H9 (cell line): Measurements from ENCODE around the gene RARA. TPM values are rescaled to one million over a fixed set of nuclear protein-coding genes. Genes with fewer than 3 reads are reported as not detected.

Source experiments
- DNase-seq: peaks from one replicate; pipeline ENCODE4 v3.0.0-alpha.2; 2017
- H2AFZ ChIP-seq: one replicate; pipeline ENCODE4 v1.6.1; 2013; ENCODE audit warnings: mild to moderate bottlenecking, low read length, control low read depth, moderate library complexity
- H2AK5ac ChIP-seq: 2 replicates; pipeline ENCODE4 v1.6.1; 2013; ENCODE audit warnings: low read length, control low read depth, mixed read lengths; ENCODE audit not compliant: insufficient read length
- H2BK120ac ChIP-seq: one replicate; pipeline ENCODE4 v1.6.1; 2013; ENCODE audit warnings: low read depth, mild to moderate bottlenecking, low read length, control low read depth, inconsistent platforms; ENCODE audit not compliant: poor library complexity, severe bottlenecking
- H2BK12ac ChIP-seq: 2 replicates; pipeline ENCODE4 v1.6.1; 2013; ENCODE audit warnings: low read length, control low read depth, mixed read lengths, low read depth; ENCODE audit not compliant: insufficient read length
- H2BK15ac ChIP-seq: 2 replicates; pipeline ENCODE4 v1.6.1; 2013; ENCODE audit warnings: low read depth, low read length, control low read depth
- H2BK20ac ChIP-seq: one replicate; pipeline ENCODE4 v1.6.1; 2013; ENCODE audit warnings: low read depth, mild to moderate bottlenecking, low read length, control low read depth, inconsistent platforms; ENCODE audit not compliant: poor library complexity, severe bottlenecking
- H2BK5ac ChIP-seq: 2 replicates; pipeline ENCODE4 v1.6.1; 2013; ENCODE audit warnings: low read length, control low read depth, mixed read lengths; ENCODE audit not compliant: insufficient read length
- H3K14ac ChIP-seq: 2 replicates; pipeline ENCODE4 v1.6.1; 2013; ENCODE audit warnings: low read length, control low read depth; ENCODE audit not compliant: insufficient read depth
- H3K18ac ChIP-seq: 2 replicates; pipeline ENCODE4 v1.6.1; 2013; ENCODE audit warnings: low read depth, mild to moderate bottlenecking, mixed read lengths, low read length, control low read depth; ENCODE audit not compliant: insufficient read length
- H3K23ac ChIP-seq: 2 replicates; pipeline ENCODE4 v1.6.1; 2013; ENCODE audit warnings: low read length, control low read depth, mixed read lengths, low read depth; ENCODE audit not compliant: insufficient read length
- H3K23me2 ChIP-seq: 2 replicates; pipeline ENCODE4 v1.6.1; 2013; ENCODE audit warnings: low read depth, mild to moderate bottlenecking, mixed read lengths, low read length, control low read depth; ENCODE audit not compliant: insufficient read length, poor library complexity, severe bottlenecking
- H3K27ac ChIP-seq: 2 replicates; pipeline ENCODE4 v1.5.1; 2013; ENCODE audit warnings: low read length, control low read depth, mixed read lengths, low read depth; ENCODE audit not compliant: insufficient read length
- H3K27me3 ChIP-seq: 2 replicates; pipeline ENCODE4 v1.6.1; 2013; ENCODE audit warnings: low read length, control low read depth, inconsistent platforms; ENCODE audit not compliant: insufficient read depth
- H3K4ac ChIP-seq: 2 replicates; pipeline ENCODE4 v1.6.1; 2013; ENCODE audit warnings: low read depth, mild to moderate bottlenecking, control low read depth, inconsistent platforms, low read length, moderate library complexity
- H3K4me1 ChIP-seq: 2 replicates; pipeline ENCODE4 v1.6.1; 2013; ENCODE audit warnings: low read length, control low read depth, inconsistent platforms; ENCODE audit not compliant: insufficient read depth
- H3K4me2 ChIP-seq: 2 replicates; pipeline ENCODE4 v1.6.1; 2013; ENCODE audit warnings: low read length, control low read depth, mixed read lengths; ENCODE audit not compliant: insufficient read length, insufficient read depth
- H3K56ac ChIP-seq: 2 replicates; pipeline ENCODE4 v1.6.1; 2013; ENCODE audit warnings: low read depth, mild to moderate bottlenecking, mixed read lengths, low read length, control low read depth; ENCODE audit not compliant: insufficient read length
- H3K79me1 ChIP-seq: 2 replicates; pipeline ENCODE4 v1.6.1; 2013; ENCODE audit warnings: low read depth, mild to moderate bottlenecking, moderate library complexity, low read length, control low read depth, inconsistent platforms; ENCODE audit not compliant: insufficient read depth, poor library complexity, severe bottlenecking
- H3K79me2 ChIP-seq: 2 replicates; pipeline ENCODE4 v1.6.1; 2013; ENCODE audit warnings: low read length, control low read depth, inconsistent platforms; ENCODE audit not compliant: insufficient read depth
- H3K9ac ChIP-seq: 2 replicates; pipeline ENCODE4 v1.6.1; 2013; ENCODE audit warnings: low read length, control low read depth, mixed read lengths; ENCODE audit not compliant: insufficient read length; ENCODE audit errors: extremely low read depth
- H3K9me3 ChIP-seq: one replicate; pipeline ENCODE4 v1.6.1; 2013; ENCODE audit warnings: low read depth, low read length, inconsistent platforms; ENCODE audit not compliant: control insufficient read depth
- H3T11ph ChIP-seq: one replicate; pipeline ENCODE4 v1.6.1; 2013; ENCODE audit warnings: mild to moderate bottlenecking, low read length, control low read depth, inconsistent platforms
- H4K20me1 ChIP-seq: one replicate; pipeline ENCODE4 v1.6.1; 2013; ENCODE audit not compliant: control insufficient read depth, insufficient read length, insufficient read depth
- H4K5ac ChIP-seq: 2 replicates; pipeline ENCODE4 v1.6.1; 2013; ENCODE audit warnings: low read depth, mild to moderate bottlenecking, mixed read lengths, low read length, control low read depth; ENCODE audit not compliant: insufficient read length
- H4K8ac ChIP-seq: replicated peaks from 2 replicates; pipeline ENCODE4 v1.6.1; 2013; ENCODE audit warnings: low read length, control low read depth, mixed read lengths, low read depth; ENCODE audit not compliant: insufficient read length
- H4K91ac ChIP-seq: 2 replicates; pipeline ENCODE4 v1.6.1; 2013; ENCODE audit warnings: low read depth, mild to moderate bottlenecking, moderate library complexity, mixed read lengths, low read length, control low read depth; ENCODE audit not compliant: insufficient read length
- H3K27ac Mint-ChIP-seq, 3 experiments: 2 replicates in 2 of 3; 3 replicates in 1 of 3; pipeline ENCODE4 v1.8.0; 2020 to 2021; ENCODE audit warnings: mixed read lengths in 3 of 3, mild to moderate bottlenecking in 1 of 3, moderate library complexity in 1 of 3
- H3K27me3 Mint-ChIP-seq: 2 replicates; pipeline ENCODE4 v1.8.0; 2021; ENCODE audit warnings: low read depth, mild to moderate bottlenecking, moderate library complexity, mixed read lengths
- H3K36me3 Mint-ChIP-seq, 3 experiments: 2 replicates in 2 of 3; 3 replicates in 1 of 3; pipeline ENCODE4 v1.8.0; 2020 to 2021; ENCODE audit warnings: low read depth in 3 of 3, mixed read lengths in 3 of 3; ENCODE audit not compliant: insufficient read depth in 1 of 3
- H3K4me1 Mint-ChIP-seq, 2 experiments: 2 replicates each; pipeline ENCODE4 v1.8.0; 2020; ENCODE audit warnings: mixed read lengths in 2 of 2
- H3K4me3 Mint-ChIP-seq, 2 experiments: 2 replicates in 1 of 2; 3 replicates in 1 of 2; pipeline ENCODE4 v1.8.0; 2020 to 2021; ENCODE audit warnings: mild to moderate bottlenecking in 2 of 2, mixed read lengths in 2 of 2, moderate library complexity in 1 of 2
- H3K9me3 Mint-ChIP-seq, 2 experiments: 2 replicates in 1 of 2; 3 replicates in 1 of 2; pipeline ENCODE4 v1.8.0; 2020; ENCODE audit warnings: mild to moderate bottlenecking in 2 of 2, mixed read lengths in 2 of 2, moderate library complexity in 1 of 2
- WGBS: extraction: QIAGEN DNeasy Blood & Tissue Kit; methylation state at CpG from one replicate; pipeline ENCODE4 v1.1.7; 2013; ENCODE audit warnings: missing lambda C conversion rate, low lambda C conversion rate, mixed read lengths; ENCODE audit not compliant: insufficient read length; ENCODE audit errors: extremely low coverage; 5-methylcytosine and 5-hydroxymethylcytosine counted together
- total RNA-seq: library from RNA; stranded (reverse); gene quantifications from 2 replicates; pipeline ENCODE4 v1.2.1, GENCODE V29; 2021
- TF ChIP-seq, protein P1 (sequence below): fragments of 200-600 bp; sonication (generic); conservative IDR thresholded peaks from 3 replicates; pipeline ENCODE4 v1.8.0; 2021; ENCODE audit warnings: antibody characterized with exemption, mild to moderate bottlenecking

The RARA gene
- total RNA-seq, 1 experiment from 2014 or later, result 17.6 TPM

DNA sequence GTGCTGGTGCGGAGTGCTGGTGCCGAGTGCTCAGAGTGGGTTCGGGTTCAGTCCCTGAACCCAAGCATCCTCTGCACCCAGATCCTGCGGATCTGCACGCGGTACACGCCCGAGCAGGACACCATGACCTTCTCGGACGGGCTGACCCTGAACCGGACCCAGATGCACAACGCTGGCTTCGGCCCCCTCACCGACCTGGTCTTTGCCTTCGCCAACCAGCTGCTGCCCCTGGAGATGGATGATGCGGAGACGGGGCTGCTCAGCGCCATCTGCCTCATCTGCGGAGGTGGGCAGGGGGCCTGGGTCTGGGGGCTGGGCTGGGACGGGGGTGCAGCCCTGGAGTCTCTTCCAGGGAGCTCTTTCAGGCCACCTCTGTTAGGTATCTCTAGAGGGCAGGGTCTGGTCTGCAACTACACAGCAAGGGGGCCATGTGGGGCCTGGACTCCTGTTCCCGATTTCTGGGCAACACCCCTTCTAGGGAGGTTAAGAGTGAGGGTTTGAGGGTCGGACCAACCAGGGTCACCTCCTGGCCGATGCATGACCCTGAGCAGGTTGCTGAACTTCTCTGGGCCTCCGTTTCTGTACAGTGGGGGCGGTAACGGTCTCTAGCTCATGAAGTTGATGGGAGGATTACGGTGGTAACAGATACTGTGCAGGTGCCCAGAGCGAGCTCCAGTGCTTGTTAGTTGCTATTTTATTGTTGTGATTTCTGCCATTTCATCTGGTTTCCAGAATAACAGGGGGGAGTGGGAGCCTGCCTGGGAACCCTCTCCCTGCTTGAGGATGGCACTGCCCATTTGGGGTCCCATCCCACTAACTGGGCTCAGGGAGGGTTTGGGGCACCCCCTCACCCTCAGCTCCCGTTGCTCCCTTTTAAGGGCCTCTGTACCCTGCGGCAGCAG is 45.5 kb downstream of the RARA start:
- Histone ChIP-seq H3K23ac (no peak overlapping the region), H4K91ac (no peak overlapping the region), H3K79me1 (no peaks in the 10 kb centered on the region), H4K20me1 (no peaks in the 10 kb centered on the region), H3K18ac (no peak overlapping the region), H3K27me3 (no peaks in the 10 kb centered on the region; the same call in 1 of the 2 replicates), H2AK5ac (no peak overlapping the region), H2BK15ac (no peak overlapping the region), H3K79me2 (no peaks in the 10 kb centered on the region), H3K56ac (no peak overlapping the region), H4K8ac (no peak overlapping the region), H2BK5ac (no peak overlapping the region), H2AFZ (no peak overlapping the region), H3K9ac (no peak overlapping the region), H4K5ac (no peak overlapping the region), H3K4me2 (no peak overlapping the region), H3K4ac (no peak overlapping the region), H2BK12ac (no peak overlapping the region), H3K14ac (no peak overlapping the region), H3K4me1 (no peaks in the 10 kb centered on the region), H3T11ph (no peak overlapping the region), H3K9me3 (no peaks in the 10 kb centered on the region), H3K23me2 (no peaks in the 10 kb centered on the region), H2BK20ac (no peak overlapping the region), H2BK120ac (no peak overlapping the region), H3K27ac (no peak overlapping the region)
- Mint-ChIP-seq H3K27me3 (peaks cover 30% of the 10 kb centered on the region), H3K27ac (no peak overlapping the region; a peak in 1 of 7 replicates), H3K36me3 (peaks cover 15 to 27% (median 24%) of the 10 kb centered on the region in 3 experiments), H3K4me1 (peaks cover 38 to 42% of the 10 kb centered on the region in 2 experiments), H3K4me3 (peak overlapping the region in 1 of 2 experiments; percentile 38; a peak in 1 of 5 replicates), H3K9me3 (no peaks in the 10 kb centered on the region)
- no peak for DNase-seq
- no CpG with 5 or more reads among the region's 30 CpGs for WGBS
- TF ChIP-seq, protein P1, sequence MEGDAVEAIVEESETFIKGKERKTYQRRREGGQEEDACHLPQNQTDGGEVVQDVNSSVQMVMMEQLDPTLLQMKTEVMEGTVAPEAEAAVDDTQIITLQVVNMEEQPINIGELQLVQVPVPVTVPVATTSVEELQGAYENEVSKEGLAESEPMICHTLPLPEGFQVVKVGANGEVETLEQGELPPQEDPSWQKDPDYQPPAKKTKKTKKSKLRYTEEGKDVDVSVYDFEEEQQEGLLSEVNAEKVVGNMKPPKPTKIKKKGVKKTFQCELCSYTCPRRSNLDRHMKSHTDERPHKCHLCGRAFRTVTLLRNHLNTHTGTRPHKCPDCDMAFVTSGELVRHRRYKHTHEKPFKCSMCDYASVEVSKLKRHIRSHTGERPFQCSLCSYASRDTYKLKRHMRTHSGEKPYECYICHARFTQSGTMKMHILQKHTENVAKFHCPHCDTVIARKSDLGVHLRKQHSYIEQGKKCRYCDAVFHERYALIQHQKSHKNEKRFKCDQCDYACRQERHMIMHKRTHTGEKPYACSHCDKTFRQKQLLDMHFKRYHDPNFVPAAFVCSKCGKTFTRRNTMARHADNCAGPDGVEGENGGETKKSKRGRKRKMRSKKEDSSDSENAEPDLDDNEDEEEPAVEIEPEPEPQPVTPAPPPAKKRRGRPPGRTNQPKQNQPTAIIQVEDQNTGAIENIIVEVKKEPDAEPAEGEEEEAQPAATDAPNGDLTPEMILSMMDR, result no peak
